ENCODE results near the gene TSFM. TPM values are rescaled to one million over a fixed set of nuclear protein-coding genes. Genes with fewer than 3 reads are reported as not detected.

The TSFM gene
- total and polyA plus RNA-seq, 11 donors = 37.6 to 80.8 (median 45.4) TPM

- TF ChIP-seq POLR2A (IDR thresholded peaks at IDR 0.05) = no peak
- no peak for TF ChIP-seq CTCF (IDR thresholded peaks at IDR 0.05)
- no peak overlapping the region for H3K27ac ChIP-seq
- H3K9me3 ChIP-seq = no peaks in the 10 kb centered on the region
- H3K27me3 ChIP-seq = no peaks in the 10 kb centered on the region
- H3K4me3 ChIP-seq = no peak overlapping the region
- no peak for ATAC-seq
- intact Hi-C loops (cut with DNase I) = loop anchor here in 4 of 10 donors (5.0 kb wide), 1 partner anchor 128 kb away; no protein-coding TSS in a partner anchor
- peaks cover 0 to 41% (median 13%) of the 10 kb centered on the region in 12 donors for H3K4me1 ChIP-seq
- WGBS, 4 donors = 50 to 61% (median 56%) methylated on average over 1 of the region's 1 CpG
- peaks cover 0 to 35% (median 6%) of the 10 kb centered on the region in 9 donors for H3K36me3 ChIP-seq
- no peak for DNase-seq
These were observed 2.9 kb upstream of the TSFM start for GRCh38 chr12:57779736-57780135.

GRCh38 chr12:57780284-57780897, 2.2 kb upstream of the TSFM start:
- WGBS, 4 donors = 85 to 95% (median 91%) methylated on average over 3 to 4 of the region's 4 CpGs
- peaks cover 0 to 41% (median 13%) of the 10 kb centered on the region in 12 donors for H3K4me1 ChIP-seq
- ATAC-seq (no peak), DNase-seq (no peak)
- peak overlapping the region in 1 of 12 donors; percentile 80 for H3K27ac ChIP-seq
- no peaks in the 10 kb centered on the region for H3K27me3 ChIP-seq
- H3K9me3 ChIP-seq = no peaks in the 10 kb centered on the region
- no peak overlapping the region for H3K4me3 ChIP-seq
- TF ChIP-seq POLR2A (IDR thresholded peaks at IDR 0.05) (no peak), CTCF (IDR thresholded peaks at IDR 0.05) (no peak)
- intact Hi-C loops (cut with DNase I) = loop anchor here in 4 of 10 donors (5.0 kb wide), 1 partner anchor 127 kb away; no protein-coding TSS in a partner anchor
- H3K36me3 ChIP-seq = peaks cover 0 to 34% (median 10%) of the 10 kb centered on the region in 9 donors

- no peak for ATAC-seq
- WGBS, 4 donors = 93 to 96% (median 94%) methylated on average over 3 of the region's 3 CpGs
- H3K27ac ChIP-seq = peak overlapping the region in 1 of 12 donors; percentile 80
- H3K9me3 ChIP-seq = no peaks in the 10 kb centered on the region
- TF ChIP-seq POLR2A (IDR thresholded peaks at IDR 0.05) (no peak), CTCF (IDR thresholded peaks at IDR 0.05) (no peak)
- H3K27me3 ChIP-seq = no peaks in the 10 kb centered on the region
- H3K36me3 ChIP-seq = peaks cover 0 to 34% (median 13%) of the 10 kb centered on the region in 9 donors
- no peak overlapping the region for H3K4me3 ChIP-seq
- intact Hi-C loops (cut with DNase I) = loop anchor here in 4 of 10 donors (5.0 kb wide), 1 partner anchor 126 kb away; no protein-coding TSS in a partner anchor
- DNase-seq = no peak
- H3K4me1 ChIP-seq = peaks cover 0 to 41% (median 13%) of the 10 kb centered on the region in 12 donors
These were observed 1.3 kb upstream of the TSFM start for GRCh38 chr12:57781244-57781643.

DNA sequence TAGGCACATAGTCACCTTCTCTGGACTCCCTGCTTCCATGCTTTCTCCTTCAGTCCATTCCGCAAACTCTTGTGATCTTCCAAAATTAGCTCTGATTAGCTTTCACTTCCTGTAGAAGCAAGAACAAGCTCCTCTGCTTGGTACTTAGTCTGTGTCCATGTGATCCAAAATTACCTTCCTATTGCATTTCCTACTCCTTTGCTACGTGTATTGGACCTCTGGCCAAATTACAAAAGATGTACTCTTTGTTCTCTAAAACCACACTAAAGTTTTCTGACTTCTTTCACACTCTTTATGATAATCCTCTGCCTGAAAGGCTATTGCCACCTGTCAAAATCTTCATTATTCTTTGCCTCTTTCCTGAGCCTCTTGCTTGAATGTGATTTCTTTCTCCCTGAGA, 786 bp upstream of the TSFM start:
- H3K4me1 ChIP-seq = peaks cover 0 to 41% (median 13%) of the 10 kb centered on the region in 12 donors
- WGBS, 4 donors = 69 to 82% (median 72%) methylated on average over 2 of the region's 2 CpGs
- H3K36me3 ChIP-seq = peaks cover 0 to 38% (median 18%) of the 10 kb centered on the region in 9 donors
- H3K4me3 ChIP-seq = no peak overlapping the region
- no peaks in the 10 kb centered on the region for H3K9me3 ChIP-seq
- ATAC-seq (no peak), DNase-seq (no peak)
- H3K27me3 ChIP-seq = no peaks in the 10 kb centered on the region
- TF ChIP-seq POLR2A (IDR thresholded peaks at IDR 0.05) (no peak), CTCF (IDR thresholded peaks at IDR 0.05) (no peak)
- intact Hi-C loops (cut with DNase I) = loop anchor here in 6 of 10 donors (1.0 to 5.0 kb wide), 2 partner anchors 124 to 126 kb away; no protein-coding TSS in a partner anchor
- H3K27ac ChIP-seq = peak overlapping the region in 1 of 12 donors; percentile 80
